CD4-positive, alpha-beta T cell treated with Interleukin-6 at 100 ng/mL for 8 hours (primary cell): ENCODE results near the gene ADIPOR2.
"Not testable (repeated sequence)": the region's sequence is repeated elsewhere in the genome, so short reads cannot be mapped to it uniquely, and the experiment has no call there.

Experiments used
- DNase-seq: peaks from one replicate; pipeline ENCODE4 v3.0.0-alpha.2; 2020; ENCODE audit warnings: mixed read lengths, low spot score

Gene ADIPOR2

DNA sequence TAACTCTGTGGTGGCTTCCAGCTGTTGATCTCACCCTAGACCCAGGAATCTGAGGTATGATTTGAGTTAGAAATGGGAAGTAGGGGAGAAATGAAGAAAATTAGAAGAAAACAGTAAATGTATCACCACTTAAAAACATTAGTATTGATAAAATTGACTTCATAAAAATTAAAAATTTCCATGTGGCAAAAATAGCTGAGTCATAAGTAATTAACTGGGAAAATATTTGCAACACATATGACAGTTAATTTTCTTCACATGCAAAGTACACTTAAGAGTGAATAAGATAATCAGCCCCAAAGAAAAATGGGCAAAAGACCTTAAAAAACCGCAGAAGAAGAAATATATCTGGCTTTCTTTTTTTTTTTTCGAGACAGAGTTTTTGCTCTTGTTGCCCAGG is 25.5 kb upstream of the ADIPOR2 start:
- DNase-seq = no peak

DNA sequence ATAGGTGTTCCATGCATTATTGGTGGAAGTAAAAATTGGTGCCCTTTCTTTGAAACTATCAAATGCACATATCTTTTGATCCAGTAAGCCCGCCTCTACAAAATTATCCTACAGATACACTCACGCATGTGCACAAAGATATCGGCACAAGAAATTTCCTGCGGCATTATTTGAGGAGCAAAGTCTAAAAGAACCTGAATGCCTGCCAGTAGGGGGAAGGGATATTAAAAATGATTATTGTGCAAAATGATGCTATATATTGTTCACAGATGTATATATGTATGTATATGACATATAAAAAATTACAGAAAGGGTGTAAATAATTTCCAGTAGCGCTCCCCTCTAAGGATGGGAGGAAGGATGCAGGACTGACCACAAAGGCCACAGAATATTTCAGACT is 24.7 kb upstream of the ADIPOR2 start:
- DNase-seq = no peak

DNA sequence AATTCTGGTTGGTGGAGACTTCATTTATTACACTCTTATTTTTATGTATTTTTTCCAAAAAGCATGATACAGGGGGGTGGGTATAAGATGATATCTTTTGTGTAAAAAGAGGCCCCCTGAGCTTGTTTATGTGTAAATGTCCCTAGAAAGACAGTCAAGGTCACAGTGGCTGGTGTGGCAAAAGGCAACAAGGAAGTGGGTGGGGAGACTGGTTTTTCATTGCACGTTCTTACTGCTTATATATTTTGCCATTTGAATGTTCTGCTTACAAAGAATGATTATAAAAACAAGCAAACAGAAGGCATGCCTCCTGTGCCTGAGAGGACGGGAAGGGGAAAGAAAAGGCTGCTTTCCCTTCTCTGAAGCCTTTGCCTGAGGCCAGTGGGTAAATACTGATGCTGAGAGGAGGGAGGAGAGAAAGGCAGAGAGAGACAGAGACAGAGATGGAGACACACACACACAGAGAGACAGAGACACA is 24.1 kb upstream of the ADIPOR2 start:
- peak; percentile 22 for DNase-seq

DNA sequence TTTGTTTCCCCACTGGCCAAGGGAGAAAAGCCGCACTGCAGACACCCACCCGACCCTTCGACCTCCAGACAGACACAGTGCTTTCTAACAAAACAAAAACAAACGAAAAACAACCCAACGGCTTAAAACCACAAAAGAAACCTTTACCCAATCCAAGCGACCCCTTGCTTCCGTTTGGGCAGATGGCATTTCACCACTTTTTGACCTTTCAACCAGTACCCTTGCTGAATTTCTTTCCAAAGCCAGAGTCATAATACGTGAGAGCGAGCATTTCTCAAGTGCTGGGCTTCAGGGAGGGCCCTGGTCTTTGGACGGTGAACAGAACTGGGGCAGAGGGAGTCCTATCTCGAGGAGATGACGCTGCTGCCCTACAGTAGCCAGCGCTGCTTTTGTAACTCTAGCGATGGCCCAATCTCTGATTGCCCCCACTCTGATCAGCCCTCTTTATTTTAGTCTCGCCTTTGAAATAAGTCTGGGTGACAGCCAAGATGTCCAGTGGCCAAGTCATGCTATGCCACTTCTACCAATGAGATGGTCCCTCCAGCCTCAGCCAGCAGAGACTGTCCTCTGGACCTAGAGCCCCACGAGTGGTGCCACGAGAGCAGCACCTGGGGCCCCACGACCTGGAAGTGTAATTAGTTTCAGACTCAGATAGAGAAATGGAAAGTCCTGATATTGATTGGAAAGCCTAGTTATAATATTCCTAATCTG is 21.9 kb upstream of the ADIPOR2 start:
- no peak for DNase-seq

DNA sequence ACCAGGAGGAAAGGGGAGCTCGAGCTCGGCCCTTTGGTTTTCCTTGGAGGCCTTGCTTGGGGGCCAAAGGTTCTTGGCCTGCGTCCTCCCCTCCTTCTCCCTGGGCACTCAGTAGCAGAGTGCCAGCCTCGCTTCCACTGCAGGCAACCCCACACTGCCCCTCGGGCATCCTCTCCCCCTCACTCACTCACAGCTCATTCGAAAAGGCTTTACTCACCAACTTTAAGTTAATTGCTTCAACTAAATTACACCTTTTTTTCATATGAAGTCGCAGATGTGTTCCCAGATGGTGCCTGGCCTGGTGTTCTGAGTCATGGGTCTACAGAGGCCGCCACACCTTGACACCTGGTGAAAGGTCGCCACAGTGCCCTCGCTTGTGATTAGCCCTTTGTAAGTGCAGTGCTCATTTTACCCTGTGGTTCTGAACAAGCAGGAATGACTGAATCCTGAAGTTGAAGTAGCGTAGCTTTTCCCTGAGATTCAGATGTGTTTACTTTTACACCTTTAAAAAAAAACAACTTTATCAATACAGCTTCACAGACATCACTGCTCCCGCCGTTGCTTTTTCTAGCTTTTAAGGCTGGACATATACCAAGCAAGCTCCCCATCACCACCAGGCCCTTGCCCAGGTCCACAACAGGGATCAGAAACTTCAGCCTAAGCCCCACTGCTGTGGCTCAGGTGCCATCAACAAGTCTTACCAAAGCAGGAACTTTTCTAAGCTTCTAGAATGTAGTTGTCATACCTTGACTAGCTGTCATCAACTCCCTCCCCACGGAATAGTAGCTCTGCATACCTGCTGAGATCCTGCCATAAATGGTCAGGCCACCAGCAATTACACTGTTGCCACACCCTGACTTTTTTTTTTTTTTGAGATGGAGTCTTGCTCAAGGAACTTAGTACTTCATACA is 20.3 kb upstream of the ADIPOR2 start:
- DNase-seq = no peak

DNA sequence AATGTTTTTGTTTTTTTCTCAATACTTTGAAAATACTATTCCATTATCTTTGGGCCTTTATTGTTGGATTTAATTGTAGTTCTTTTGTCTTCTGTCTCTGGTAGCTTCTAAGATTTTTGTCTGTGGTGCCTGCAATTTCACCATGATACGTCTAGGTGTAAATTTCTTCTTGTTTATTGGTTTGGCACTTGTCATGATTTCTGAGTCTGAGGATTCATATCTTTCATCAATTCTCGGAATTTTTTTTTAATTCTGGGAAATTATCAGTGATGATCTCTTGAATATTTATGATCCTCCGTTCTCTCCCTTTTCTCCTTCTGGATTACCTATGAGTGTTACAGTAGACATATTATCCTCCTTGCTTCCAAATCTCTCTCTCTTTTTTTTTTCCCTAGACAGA is 14.8 kb upstream of the ADIPOR2 start:
- DNase-seq = no peak

DNA sequence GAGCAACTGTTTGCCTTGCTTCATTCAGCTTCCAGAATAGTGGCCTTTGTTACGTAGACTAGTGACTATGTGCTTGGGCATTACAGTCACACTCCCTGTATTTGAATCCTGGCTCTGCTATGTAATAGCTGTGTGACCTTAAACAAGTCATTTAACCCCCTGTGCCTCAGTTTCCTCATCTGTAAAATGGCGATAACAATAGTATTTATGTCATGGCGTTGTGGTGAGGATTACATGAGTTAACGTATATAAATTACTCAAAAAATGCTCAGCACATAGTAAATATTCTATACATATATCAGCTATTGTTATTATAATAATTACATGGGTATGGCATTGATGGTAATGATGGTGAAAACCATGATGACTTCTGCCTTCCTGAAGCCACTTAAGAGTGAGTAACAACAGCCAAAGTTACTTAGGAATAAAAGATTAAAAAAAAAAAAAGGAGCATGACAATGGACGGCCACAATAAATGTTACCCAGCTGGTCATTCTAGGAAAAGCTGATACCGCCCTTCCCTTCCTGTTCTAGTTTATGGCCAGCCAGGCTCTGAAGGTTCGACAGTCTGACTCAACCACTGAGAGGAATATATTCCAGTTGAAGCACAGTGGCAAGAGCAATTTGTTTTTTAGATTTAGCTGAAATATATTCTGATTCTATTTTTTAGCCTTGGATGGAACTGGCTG is 9.9 kb upstream of the ADIPOR2 start:
- DNase-seq = no peak

DNA sequence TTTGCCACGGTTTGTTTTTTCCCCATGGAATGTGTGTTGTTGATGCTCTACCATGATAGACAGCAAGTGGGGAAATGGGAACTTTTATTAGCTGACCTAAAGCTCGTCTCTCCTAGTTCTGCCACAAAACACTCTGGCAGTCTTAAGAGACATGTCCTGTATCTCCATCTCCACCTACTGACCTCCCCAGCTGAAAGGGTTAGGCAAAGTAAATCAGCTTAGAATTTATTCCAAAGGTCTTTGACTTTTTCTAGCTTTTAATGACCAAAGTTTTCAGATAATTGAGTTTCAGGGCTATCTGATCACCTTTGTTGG is 9.4 kb upstream of the ADIPOR2 start:
- no peak for DNase-seq

DNA sequence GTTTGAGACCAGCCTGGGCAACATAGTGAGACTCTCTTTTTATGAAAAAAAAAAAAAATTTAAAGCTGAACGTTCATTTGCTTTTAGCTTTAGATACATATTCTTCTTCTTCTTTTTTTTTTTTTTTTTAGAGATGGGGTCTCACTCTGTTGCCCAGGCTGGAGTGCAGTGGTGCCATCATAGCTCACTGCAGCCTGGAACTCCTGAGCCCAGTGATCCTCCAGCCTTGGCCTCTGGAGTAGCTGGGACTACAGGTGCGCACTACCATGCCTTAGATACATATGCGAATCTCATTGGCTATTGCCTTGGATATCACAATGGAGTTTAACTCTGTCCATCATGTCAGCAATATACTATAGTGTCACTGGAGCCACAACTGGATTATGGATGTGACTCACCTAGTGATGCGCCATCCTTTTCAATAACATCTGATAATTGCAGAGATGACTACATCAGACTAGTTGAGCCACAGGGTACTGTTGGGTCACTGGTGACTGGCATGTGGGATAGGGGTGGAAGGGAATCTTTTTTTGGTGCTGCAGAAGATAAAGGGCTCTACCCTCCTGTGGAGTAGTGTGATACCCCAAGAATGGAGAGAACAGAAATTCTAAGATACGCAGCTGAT is 2.7 kb upstream of the ADIPOR2 start:
- DNase-seq = no peak

DNA sequence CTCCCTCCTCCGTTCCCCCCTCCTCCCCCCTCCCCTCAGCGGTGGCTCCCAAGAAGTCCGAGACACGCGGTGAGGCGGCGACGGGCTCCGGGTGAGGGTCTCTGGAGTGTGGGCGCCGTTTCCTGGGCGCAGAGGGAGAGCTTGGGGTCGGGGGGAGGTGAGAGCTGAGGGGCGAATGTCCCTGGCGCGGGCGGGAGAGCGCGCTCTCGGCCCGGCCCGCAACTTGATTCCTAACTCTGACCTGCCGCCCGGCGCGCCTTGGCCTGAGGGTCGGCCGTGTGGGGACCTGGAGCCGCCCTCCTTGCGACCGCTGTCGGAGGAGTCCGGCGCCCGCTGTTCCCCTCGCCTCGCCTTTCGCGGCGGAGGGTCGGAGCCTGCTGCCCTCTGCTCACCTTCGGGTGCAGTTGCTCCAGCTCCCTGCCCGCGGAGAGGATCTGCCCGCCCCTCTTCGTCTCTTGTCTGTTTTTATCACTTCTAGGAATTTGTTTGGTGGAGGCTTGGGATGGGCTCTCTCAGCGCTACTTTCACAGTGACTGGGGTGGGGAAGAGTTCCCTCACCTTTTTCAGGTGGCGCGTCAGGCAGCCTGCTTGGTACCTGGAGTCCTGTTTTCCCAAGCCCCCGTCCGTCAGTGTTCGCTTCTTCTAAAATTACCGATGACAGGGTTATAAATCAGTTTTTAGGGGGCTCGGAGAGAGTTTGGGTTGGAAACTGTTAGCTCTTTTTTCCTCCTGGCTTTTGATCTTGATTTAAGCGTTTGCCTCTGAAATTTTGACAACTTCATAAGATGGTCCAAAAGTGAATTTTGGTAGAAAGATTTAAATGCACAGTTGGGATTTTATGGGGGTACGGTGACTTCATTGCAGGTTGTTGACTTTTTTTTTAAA is 495 bp downstream of the ADIPOR2 start:
- DNase-seq = peak; percentile 9

DNA sequence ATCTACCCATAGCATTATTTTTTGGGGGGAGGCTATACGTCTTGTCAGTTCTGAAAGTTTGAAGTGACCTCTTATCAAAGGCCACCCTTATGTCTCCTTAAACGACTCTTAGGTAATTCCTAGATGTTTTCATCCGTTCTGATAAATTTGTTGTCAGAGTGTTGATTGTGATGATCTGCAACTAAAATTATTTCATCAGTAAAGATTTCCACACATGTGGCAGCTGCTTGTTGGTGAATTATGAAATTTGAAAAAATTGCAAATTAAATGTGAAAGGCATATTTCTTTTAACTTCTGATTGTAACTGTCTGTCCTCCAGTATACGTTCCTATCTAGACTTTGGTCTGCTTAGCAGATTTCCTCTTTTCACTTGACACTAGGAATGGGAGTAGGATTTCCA is 1.4 kb downstream of the ADIPOR2 start:
- DNase-seq = no peak

DNA sequence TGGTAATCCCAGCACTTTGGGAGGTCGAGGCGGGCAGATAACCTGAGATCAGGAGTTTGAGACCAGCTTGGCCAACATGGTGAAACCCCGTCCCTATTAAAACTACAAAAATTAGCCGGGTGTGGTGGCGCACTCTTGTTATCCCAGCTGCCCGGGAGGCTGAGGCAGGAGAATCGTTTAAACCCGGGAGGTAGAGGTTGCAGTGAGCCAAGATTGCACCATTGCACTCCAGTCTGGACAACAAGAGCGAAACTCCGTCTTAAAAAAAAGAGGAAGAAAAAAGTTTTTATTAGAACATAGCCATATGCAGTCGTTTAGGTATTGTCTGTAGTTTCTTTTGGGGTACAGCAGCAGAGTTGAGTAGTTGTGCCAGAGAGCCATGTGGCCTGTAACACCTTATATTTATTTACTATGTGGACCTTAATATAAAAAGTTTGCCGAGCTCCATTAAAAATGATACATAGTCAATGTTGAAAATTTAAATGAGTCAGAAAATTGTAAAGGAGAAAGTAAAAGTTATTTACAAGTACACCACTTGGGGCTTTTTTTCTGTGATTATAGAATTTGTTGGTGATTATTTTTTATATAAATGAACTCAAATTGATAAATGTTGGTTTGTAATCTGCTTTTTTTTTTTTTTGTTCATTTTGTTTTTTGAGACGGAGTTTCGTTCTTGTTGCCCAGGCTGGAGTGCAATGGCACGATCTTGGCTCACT is 2.2 kb downstream of the ADIPOR2 start:
- DNase-seq = no peak

DNA sequence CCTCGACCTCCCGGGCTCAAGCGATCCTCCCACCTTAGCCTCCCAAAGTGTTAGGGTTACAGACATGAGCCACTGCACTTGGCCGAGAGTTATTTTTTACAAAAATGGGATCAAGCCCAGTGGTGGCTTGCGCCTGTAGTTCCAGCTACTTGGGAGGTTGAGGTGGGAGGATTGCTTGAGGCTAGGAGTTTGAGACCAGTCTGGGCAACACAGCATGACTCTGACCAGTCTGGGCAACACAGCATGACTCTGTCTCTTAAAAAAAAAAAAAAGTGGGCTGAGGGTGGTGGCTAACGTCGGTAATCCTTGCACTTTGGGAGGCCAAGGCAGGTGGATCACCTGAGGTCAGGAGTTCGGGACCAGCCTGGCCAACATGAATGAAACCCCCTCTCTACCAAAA is 4.2 kb downstream of the ADIPOR2 start:
- not testable (repeated sequence) for DNase-seq

DNA sequence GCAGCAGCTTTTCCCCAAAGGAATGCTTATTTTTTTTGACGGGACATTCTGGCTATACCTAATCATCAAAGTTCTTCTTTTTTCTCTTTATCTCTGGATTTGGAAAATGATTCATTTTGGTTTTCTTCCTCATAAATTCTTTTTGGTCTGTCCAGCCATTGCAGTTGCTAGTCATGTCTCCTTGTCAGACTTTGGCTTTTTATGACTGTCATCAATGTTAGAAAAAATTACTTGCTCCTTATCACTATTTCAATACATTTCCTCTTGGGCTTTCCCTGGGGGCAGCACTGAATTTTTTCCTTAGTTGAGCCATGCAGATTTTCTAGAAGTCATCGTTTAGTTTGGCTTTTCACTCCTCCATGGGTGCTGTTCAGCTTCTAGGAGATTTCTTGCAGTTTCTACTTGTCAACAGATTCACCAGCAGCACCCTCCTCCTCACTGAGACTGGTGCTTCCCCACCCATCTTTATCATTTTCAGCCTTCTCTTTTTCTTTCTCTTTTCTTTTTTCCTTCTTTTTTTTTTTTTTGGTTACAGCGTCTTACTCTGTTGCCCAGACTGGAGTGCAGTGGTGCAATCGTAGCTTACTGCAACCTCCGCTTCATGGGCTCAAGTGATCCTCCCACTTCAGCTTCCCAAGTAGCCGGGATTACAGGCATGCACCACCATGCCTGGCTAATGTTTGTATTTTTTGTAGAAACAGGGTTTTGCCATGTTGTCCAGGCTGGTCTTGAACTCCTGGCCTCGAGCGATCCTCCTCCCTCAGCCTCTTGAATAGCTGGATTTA is 5.2 kb downstream of the ADIPOR2 start:
- no peak for DNase-seq

DNA sequence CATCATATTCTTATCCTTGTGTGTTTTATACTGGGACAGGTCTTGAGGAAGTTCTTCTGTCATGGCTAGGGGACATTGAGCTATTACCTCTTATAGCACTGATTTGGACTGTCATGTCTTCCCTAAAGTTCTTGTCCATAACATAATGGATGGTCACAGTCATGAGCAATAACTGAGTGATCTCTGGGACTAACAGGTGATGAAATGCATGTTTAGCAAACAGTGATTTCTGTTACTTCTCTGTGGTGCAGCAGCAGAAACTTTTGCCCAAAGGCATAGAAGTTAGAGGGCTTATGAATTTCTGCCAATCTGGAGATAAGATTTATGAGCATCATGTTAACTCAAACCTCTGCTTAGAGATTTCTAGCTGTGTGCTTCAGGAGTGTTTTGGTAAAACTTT is 5.9 kb downstream of the ADIPOR2 start:
- DNase-seq = no peak

DNA sequence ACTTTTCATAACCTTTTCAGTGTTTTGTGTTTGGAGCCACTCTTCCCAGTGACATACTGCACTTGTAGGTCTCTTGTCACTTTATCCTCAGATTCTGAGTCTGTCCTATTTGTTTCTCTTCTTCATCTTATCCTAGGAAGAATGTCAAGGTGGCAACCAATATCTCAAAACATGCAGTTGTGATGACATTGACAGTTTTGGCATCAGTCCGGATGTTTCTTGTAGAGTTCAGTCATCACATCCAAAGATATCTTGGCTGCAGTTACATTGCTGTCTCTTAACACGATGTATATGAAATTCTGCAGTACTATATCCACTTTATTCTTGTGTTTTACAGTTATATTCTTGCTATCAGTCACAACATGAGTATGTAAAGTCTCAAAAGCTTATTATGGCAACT is 6.4 kb downstream of the ADIPOR2 start:
- no peak for DNase-seq

DNA sequence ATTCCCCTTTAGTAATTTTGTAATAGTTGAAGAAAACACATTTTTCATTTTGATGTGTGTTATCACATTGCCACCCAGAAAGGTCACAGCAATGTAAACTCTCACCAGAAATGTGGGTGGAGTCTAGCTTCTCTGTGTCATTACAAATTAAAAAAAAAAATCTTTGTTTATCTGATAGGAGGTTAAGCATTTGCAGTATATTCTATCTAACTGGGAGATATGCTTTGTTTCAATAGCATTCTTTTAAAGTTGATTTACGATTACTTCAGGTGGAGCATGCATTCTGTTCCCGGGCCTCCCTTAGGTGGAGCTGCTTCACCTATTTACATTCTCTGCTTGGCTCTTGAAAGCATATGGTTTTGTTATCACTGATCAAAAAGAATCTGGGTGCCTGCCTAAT is 7.8 kb downstream of the ADIPOR2 start:
- DNase-seq = no peak

DNA sequence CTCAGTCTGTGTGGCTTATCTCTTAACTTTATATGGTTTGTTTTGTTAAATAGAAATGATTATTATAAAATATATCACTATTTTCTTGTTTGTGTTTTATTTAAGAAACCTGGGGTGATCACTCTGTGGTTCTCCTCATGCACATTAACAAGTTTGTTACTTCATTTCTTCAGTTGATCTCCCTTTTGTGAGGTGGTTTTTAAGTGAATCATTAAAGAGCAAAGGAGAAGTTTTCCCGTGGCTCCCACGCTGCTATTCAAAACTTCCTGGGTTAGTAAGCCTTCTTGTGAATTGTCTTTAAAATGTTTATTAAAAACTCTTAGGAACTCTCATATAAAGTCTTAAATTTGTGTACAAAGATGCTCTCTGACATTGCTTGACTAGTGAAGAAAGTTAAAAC is 11.8 kb downstream of the ADIPOR2 start:
- DNase-seq = no peak

DNA sequence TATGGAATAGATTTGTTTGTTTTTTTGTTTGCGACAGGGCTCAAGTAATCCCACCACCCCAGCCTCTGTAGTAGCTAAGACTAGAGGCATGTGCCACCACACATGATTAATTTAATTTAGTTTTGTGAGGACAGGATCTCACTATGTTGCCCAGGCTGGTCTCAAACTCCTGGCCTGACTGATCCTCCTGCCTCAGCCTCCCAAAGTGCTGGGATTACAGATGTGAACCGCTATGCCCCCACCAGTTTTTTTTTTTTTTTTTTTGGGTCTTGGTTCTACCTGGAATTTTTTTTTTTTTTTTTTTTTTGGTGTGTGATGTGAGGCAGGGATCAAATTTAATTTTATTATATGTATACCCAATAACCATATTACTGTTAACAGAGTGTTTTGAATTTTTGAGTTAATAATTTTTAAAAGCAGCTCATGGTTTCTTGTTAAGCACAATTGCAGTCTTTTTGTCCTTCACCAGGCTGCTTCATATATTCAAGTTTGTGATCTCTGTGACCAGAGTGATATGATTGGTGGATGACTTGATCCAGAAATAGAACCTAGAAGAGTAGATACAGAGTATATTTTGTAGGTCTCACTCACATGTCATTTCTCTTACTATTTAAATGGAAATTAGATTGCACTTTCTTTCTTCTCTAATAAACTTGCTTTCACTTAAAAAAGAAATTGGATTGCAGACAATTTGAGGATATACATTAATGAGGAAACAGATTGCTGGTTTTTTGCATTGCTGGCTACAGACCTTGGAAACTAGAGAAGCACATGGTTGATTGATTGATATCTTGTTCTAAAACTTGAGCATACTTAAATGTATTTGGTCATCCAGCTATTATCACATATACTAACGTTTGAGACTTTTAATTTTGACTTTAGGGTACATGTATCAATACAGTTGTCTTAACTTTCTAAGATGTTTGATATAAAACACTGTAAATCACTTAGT is 13.2 kb downstream of the ADIPOR2 start:
- DNase-seq = no peak
